Subcutaneous adipose tissue (tissue), 4 donors: ENCODE data around the gene GRN. TPM values are rescaled to one million over a fixed set of nuclear protein-coding genes. Genes with fewer than 3 reads are reported as not detected.

Source experiments
- total RNA-seq, 4 donors: library from RNA; depleted of rRNA; stranded (reverse); fragments of >200 nt; gene quantifications; one replicate each; pipeline ENCODE4 v1.1.0, GENCODE V29; 2016
- TF ChIP-seq, protein P1 (sequence below): fragments of 450-650 bp; IDR thresholded peaks from one replicate; pipeline ENCODE4 v1.5.1; 2016; ENCODE audit warnings: low read depth, mild to moderate bottlenecking, control low read depth, antibody characterized with exemption, moderate library complexity

GRN gene
- total RNA-seq, 4 donors from 2014 or later: 201 to 823 (median 325) TPM

DNA sequence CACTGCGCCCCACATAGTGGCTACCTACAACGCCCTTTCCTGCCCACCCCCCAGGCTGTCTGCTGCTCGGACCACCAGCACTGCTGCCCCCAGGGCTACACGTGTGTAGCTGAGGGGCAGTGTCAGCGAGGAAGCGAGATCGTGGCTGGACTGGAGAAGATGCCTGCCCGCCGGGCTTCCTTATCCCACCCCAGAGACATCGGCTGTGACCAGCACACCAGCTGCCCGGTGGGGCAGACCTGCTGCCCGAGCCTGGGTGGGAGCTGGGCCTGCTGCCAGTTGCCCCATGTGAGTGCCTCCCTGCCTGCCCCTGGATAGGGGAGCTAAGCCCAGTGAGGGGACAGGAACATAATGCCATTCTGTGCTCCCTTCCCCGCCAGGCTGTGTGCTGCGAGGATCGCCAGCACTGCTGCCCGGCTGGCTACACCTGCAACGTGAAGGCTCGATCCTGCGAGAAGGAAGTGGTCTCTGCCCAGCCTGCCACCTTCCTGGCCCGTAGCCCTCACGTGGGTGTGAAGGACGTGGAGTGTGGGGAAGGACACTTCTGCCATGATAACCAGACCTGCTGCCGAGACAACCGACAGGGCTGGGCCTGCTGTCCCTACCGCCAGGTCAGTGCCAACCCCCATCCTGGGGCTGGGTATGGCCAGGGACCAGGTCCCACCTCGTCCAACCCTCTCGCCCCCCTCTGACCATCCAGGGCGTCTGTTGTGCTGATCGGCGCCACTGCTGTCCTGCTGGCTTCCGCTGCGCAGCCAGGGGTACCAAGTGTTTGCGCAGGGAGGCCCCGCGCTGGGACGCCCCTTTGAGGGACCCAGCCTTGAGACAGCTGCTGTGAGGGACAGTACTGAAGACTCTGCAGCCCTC lies 7.1 kb downstream of the GRN start:
- TF ChIP-seq, protein P1, sequence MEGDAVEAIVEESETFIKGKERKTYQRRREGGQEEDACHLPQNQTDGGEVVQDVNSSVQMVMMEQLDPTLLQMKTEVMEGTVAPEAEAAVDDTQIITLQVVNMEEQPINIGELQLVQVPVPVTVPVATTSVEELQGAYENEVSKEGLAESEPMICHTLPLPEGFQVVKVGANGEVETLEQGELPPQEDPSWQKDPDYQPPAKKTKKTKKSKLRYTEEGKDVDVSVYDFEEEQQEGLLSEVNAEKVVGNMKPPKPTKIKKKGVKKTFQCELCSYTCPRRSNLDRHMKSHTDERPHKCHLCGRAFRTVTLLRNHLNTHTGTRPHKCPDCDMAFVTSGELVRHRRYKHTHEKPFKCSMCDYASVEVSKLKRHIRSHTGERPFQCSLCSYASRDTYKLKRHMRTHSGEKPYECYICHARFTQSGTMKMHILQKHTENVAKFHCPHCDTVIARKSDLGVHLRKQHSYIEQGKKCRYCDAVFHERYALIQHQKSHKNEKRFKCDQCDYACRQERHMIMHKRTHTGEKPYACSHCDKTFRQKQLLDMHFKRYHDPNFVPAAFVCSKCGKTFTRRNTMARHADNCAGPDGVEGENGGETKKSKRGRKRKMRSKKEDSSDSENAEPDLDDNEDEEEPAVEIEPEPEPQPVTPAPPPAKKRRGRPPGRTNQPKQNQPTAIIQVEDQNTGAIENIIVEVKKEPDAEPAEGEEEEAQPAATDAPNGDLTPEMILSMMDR: no peak

DNA sequence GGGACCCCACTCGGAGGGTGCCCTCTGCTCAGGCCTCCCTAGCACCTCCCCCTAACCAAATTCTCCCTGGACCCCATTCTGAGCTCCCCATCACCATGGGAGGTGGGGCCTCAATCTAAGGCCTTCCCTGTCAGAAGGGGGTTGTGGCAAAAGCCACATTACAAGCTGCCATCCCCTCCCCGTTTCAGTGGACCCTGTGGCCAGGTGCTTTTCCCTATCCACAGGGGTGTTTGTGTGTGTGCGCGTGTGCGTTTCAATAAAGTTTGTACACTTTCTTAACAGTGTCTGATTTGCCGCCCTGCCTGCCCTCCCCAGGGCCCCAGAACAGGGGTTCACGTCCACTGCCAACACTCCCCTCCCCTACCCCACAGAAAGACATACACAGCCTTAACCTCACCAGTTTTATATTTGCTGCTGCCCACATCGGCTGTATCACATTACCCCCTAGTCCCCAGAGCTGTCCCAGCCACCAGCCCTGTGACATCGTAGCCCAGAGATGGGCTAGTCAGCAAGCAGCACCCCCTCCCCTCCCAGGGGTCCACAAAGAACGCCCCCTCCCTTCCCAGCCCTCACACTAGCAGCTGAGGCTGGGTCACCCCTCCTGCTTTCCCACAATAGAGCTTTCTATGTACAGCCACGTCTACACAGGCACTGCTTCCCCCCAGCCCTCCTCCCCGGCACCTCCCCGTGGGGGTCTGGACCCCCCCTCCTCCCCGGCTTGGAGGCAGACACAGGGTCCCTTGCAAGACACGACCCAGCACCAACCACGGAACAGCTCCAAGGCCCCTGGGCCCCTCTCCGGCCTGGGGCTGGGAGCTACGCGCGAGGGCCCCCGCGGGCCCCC lies 7.9 kb downstream of the GRN start:
- TF ChIP-seq, protein P1: no peak

DNA sequence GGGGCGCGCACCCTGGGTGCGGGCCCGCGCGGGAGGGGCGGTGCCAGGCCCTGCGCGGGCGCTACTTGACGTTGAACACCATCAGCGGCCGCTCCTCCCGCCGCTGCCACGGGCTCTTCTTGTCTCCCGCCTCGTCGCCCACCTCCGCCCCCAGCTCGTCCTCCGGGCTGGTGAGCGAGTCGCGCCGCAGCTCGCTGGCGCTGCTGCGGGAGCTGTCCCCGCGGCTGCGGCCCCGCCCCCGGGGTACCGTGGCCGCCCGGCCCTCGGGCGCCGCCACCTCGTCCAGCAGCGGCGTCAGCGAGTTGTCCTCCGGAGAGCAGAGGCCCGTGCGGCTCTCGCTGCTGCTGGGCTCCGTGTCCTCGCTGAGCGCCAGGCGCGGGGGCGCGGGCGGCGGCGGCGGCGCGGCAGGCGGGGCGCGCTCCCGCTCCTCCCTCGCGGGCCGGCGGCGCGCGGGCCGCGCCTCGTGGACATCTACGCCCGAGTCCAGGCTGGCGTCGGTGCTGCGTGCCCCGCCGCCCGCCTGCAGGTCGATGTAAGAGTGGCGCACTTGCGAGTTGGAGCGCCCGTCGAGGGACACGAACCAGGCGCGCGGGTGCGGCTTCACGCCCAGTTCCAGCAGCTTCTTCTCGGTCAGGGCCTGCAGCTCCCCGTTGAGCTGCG lies 8.7 kb downstream of the GRN start:
- TF ChIP-seq, protein P1: no peak

DNA sequence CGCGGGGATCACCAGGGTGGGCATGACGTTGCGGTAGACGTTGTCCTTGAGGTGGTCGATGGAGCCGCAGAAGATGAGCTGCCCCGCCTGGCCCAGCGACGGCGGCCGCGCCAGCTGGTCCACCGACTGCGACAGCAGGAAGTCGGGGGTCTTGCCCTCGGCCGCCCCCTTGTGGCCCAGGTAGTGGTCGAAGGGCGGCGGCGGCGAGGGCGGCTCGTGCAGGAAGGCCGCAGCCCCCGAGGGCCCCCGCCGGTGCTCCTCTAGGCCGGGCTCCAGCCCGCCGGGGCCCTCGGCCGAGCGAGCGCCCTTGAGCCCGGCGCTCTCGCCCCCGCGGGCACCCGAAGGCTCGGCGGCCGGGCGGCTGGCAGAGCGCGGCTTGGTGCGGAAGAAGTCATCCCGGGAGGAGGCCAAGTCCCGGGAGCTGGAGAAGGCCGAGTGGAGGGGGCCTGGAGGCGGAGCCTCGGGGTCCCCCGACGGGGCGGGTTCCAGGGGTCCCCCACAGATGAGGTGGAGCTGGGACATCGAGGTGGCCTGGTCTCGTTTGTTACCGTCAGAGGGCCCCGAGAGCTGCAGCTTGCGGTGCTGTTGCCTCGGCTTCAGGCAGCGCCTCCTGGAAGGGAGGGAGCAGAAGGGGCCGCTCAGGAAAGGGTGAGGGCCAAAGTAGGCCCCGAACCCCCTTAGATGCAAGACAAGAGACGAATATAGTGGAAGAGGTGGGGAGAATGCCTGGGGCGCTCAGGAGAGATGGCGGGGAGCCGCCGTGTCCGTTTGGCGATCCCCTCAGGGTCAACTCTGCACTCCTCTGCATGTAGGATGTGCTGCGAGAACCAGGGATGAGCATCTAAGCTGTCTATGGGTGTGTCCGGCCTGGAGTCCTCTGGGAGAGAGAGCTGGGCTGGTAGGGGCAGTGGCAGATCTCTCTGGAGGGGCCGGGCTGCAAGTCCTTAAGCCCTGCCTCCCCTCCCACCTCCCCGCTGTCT lies 9.8 kb downstream of the GRN start:
- TF ChIP-seq, protein P1: no peak

DNA sequence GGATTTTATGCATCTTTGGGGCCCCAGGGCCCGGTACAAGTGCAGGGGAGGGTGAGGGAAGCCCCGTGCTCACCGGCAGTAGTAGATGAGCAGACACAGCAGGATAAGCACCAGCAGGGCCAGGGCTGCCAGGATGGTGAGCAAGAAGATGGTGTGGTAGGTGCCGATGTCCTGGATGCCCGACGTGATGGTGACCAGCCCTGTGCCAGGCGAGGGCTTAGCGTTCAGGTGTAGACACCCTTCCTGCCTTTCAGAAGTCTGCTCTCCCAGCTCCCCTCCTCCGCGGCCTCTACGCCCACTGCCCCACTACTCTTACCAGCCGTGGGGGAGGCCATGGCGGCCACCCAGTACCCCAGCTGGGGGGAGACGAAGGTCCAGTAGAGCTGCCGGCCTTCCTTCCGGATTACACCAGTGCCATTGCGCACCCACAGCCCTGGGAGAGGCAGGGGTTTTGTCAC lies 10.6 kb downstream of the GRN start:
- TF ChIP-seq, protein P1: no peak

DNA sequence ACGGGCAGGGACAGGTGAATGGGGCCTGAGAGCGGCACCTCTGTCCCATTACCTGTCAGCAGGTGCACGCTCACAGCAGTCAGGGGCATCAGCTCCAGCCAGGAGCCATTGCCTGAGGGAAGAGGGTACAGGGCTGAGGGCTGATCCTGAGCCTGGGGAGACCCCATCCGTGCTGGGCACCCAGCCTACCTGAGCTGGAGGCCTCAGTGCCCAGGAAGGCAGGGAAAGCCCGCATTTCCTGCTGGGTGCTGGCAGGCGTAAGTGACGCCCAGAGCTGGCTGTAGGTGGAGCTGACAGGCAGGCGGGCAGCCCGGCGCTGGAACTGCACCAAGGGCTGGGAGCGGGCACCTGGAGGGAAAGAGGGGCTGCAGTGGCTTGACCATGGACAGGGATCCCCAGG lies 11.1 kb downstream of the GRN start:
- TF ChIP-seq, protein P1: no peak
